ENCODE data around the gene CRELD2. TPM values are rescaled to one million over a fixed set of nuclear protein-coding genes. Genes with fewer than 3 reads are reported as not detected.

The CRELD2 gene
- polyA plus RNA-seq, 1 donor from 2014 or later, result 83.2 TPM

GRCh38 chr22:49906799-49907290, 11.6 kb upstream of the CRELD2 start:
- H3K4me3 ChIP-seq (ENCODE audit: low read length), result no peak overlapping the region
- TF ChIP-seq CTCF (IDR thresholded peaks at IDR 0.05; ENCODE audit: poor library complexity, severe bottlenecking) (no peak), POLR2AphosphoS5 (IDR thresholded peaks at IDR 0.05) (no peak), RAD21 (conservative IDR thresholded peaks at IDR 0.05) (no peak)
- H3K27ac ChIP-seq (ENCODE audit: low read length), result no peak overlapping the region
- H3K9me3 ChIP-seq (ENCODE audit: low read length), result no peaks in the 10 kb centered on the region
- H4K20me1 ChIP-seq (ENCODE audit: insufficient read depth), result no peaks in the 10 kb centered on the region
- H2AFZ ChIP-seq (ENCODE audit: low read depth, low read length), result no peak overlapping the region
- no peak overlapping the region for H3K9ac ChIP-seq (ENCODE audit: low read length)
- no peak overlapping the region for H3K4me2 ChIP-seq (ENCODE audit: low read length)
- H3K9me2 ChIP-seq (ENCODE audit: insufficient read depth, low read length), result no peaks in the 10 kb centered on the region
- peaks cover 4% of the 10 kb centered on the region for H3K36me3 ChIP-seq (ENCODE audit: insufficient read depth, low read length)
- H3F3A ChIP-seq (ENCODE audit: insufficient read depth, low read length, poor library complexity, severe bottlenecking), result no peaks in the 10 kb centered on the region
- no peaks in the 10 kb centered on the region for H3K79me2 ChIP-seq (replicated peaks; ENCODE audit: insufficient read depth, low read length)
- H3K27me3 ChIP-seq (ENCODE audit: insufficient read depth, low read depth, low read length), result no peaks in the 10 kb centered on the region

GRCh38 chr22:49907807-49908206, 10.6 kb upstream of the CRELD2 start:
- Histone ChIP-seq H3K27me3 (ENCODE audit: insufficient read depth, low read depth, low read length) (no peaks in the 10 kb centered on the region), H3K79me2 (replicated peaks; ENCODE audit: insufficient read depth, low read length) (no peaks in the 10 kb centered on the region), H3K27ac (ENCODE audit: low read length) (no peak overlapping the region), H4K20me1 (ENCODE audit: insufficient read depth) (no peaks in the 10 kb centered on the region), H3K36me3 (ENCODE audit: insufficient read depth, low read length) (peaks cover 3% of the 10 kb centered on the region), H3K9me2 (ENCODE audit: insufficient read depth, low read length) (no peaks in the 10 kb centered on the region), H3K9ac (ENCODE audit: low read length) (no peak overlapping the region), H3F3A (ENCODE audit: insufficient read depth, low read length, poor library complexity, severe bottlenecking) (no peaks in the 10 kb centered on the region), H3K9me3 (ENCODE audit: low read length) (no peaks in the 10 kb centered on the region), H3K4me3 (ENCODE audit: low read length) (no peak overlapping the region), H2AFZ (ENCODE audit: low read depth, low read length) (no peak overlapping the region), H3K4me2 (ENCODE audit: low read length) (no peak overlapping the region)
- TF ChIP-seq MXI1 (conservative IDR thresholded peaks at IDR 0.05; ENCODE audit: poor library complexity, severe bottlenecking) (no peak), TAF1 (IDR thresholded peaks at IDR 0.05; ENCODE audit: low read depth) (no peak), CTCF (IDR thresholded peaks at IDR 0.05; ENCODE audit: poor library complexity, severe bottlenecking) (no peak), EP300 (conservative IDR thresholded peaks at IDR 0.05; ENCODE audit: poor library complexity, severe bottlenecking) (no peak), POLR2AphosphoS5 (IDR thresholded peaks at IDR 0.05) (no peak), RAD21 (conservative IDR thresholded peaks at IDR 0.05) (no peak), SMC3 (conservative IDR thresholded peaks at IDR 0.05; ENCODE audit: poor library complexity) (no peak), EZH2 (IDR thresholded peaks at IDR 0.05; ENCODE audit: borderline replicate concordance, insufficient read depth, low read length, poor library complexity, severe bottlenecking) (no peak), REST (IDR thresholded peaks at IDR 0.05; ENCODE audit: borderline replicate concordance) (no peak)

All from neural cell (in vitro differentiated cells).